Hypothalamus (tissue), 51 donors: Measurements from ENCODE around the gene RGL1.
A peak's percentile ranks its signal among the peaks of the same experiment; 100 is the strongest.

ENCODE experiments used
- DNase-seq, 51 donors: peaks; one replicate each; lab custom pipeline; 2025; lab: John Stamatoyannopoulos, UW

The RGL1 gene

GRCh38 chr1:183817576-183818288, 12.8 kb downstream of the RGL1 start:
- DNase-seq = peak in 1 of 51 donors; percentile 69

- DNase-seq = no peak
These were observed 14.1 kb downstream of the RGL1 start for GRCh38 chr1:183819059-183819458.

GRCh38 chr1:183821309-183821888, 16.5 kb downstream of the RGL1 start:
- no peak for DNase-seq

- DNase-seq = peak in 1 of 51 donors; percentile 25
These were observed 17.1 kb downstream of the RGL1 start for GRCh38 chr1:183821889-183822611.

GRCh38 chr1:183824291-183824690, 19.4 kb downstream of the RGL1 start:
- DNase-seq = no peak

- peak in 1 of 51 donors; percentile 21 for DNase-seq
These were observed 22.9 kb downstream of the RGL1 start for GRCh38 chr1:183827801-183828200.

- peak in 3 of 51 donors; percentile 21 to 66 (median 52) for DNase-seq
These were observed 25.5 kb downstream of the RGL1 start for GRCh38 chr1:183830389-183830788.

GRCh38 chr1:183831311-183831710, 26.4 kb downstream of the RGL1 start:
- no peak for DNase-seq

GRCh38 chr1:183832459-183832858, 27.5 kb downstream of the RGL1 start:
- no peak for DNase-seq

- DNase-seq = peak in 8 of 51 donors; percentile 8 to 42 (median 18)
These were observed 29.6 kb downstream of the RGL1 start for GRCh38 chr1:183834568-183834967.

GRCh38 chr1:183836598-183836997, 31.7 kb downstream of the RGL1 start:
- no peak for DNase-seq

GRCh38 chr1:183837062-183837461, 32.1 kb downstream of the RGL1 start:
- no peak for DNase-seq

GRCh38 chr1:183838221-183838620, 33.3 kb downstream of the RGL1 start:
- DNase-seq = no peak

GRCh38 chr1:183840140-183840539, 35.2 kb downstream of the RGL1 start:
- DNase-seq = no peak

GRCh38 chr1:183841550-183841949, 36.6 kb downstream of the RGL1 start:
- DNase-seq = no peak

GRCh38 chr1:183841950-183842794, 37.3 kb downstream of the RGL1 start:
- DNase-seq = no peak

- DNase-seq = no peak
These were observed 37.9 kb downstream of the RGL1 start for GRCh38 chr1:183842795-183843144.

GRCh38 chr1:183844806-183845205, 39.9 kb downstream of the RGL1 start:
- DNase-seq = no peak

- DNase-seq = no peak
These were observed 40.8 kb downstream of the RGL1 start for GRCh38 chr1:183845681-183846080.

- no peak for DNase-seq
These were observed 42.7 kb downstream of the RGL1 start for GRCh38 chr1:183847641-183848040.

- no peak for DNase-seq
These were observed 45.9 kb downstream of the RGL1 start for GRCh38 chr1:183850852-183851251.
